NCI-H446 (cell line): ENCODE results near the gene CD19.

ENCODE experiments used
- DNase-seq, 2 experiments: peaks; one replicate each; lab custom pipeline; 2025; lab: John Stamatoyannopoulos, UW

CD19 gene

GRCh38 chr16:28982418-28982817, 50.6 kb downstream of the CD19 start:
- DNase-seq, result no peak

DNA sequence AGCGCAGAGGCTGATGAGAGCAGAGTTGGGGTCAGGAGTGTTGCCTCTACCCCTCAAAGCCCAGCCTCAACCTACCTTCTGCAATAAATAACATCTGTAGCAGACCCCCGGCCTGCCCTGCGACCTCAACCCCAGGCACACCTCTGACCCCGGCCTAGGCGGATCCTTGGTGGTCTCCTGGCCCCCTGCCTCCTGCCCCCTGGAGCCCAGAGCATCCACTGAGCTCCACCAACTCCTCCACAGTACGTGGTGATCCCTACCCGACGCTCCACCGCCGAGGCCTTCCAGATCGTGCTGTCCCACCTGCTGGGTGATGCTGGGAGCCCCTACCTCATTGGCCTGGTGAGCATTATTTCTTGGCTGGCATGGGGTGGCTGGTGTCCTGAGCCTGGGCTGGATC, 51.2 kb downstream of the CD19 start:
- DNase-seq, result no peak

GRCh38 chr16:28983644-28984043, 51.9 kb downstream of the CD19 start:
- DNase-seq, result no peak

- DNase-seq, result no peak
Measured at GRCh38 chr16:28984091-28984490, 52.3 kb downstream of the CD19 start.

DNA sequence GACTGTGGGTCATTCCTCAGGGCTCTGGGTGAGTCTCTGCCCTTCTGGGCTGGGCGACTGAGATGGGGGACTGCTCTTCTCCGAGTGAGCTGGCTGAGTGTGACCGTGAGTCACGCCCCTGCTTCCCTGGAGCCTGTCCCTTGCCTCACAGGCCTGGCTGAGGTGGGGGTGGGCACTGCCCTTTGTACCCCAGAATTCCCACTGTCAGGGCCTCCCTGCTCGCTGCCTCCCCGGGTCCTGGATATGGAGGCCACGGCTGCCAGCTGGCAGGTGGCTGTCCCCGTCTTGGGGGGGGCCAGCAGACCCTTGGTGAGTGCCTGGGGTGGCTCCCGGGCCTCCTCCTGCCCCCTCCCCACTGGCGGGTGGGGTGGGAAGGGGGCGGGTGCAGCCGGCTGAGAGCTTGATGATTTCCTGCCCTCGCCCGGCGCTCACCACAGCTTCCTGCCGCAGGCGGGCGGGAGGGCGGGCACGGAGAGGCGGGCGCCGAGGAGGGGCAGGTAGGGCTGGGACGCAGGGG, 52.9 kb downstream of the CD19 start, which contains the start of gene LAT:
Gene LAT, plus strand, starts transcription at position 434 of the 517 bp plus-strand sequence. CDS start 366 bp downstream, outside the sequence.
- no peak for DNase-seq

DNA sequence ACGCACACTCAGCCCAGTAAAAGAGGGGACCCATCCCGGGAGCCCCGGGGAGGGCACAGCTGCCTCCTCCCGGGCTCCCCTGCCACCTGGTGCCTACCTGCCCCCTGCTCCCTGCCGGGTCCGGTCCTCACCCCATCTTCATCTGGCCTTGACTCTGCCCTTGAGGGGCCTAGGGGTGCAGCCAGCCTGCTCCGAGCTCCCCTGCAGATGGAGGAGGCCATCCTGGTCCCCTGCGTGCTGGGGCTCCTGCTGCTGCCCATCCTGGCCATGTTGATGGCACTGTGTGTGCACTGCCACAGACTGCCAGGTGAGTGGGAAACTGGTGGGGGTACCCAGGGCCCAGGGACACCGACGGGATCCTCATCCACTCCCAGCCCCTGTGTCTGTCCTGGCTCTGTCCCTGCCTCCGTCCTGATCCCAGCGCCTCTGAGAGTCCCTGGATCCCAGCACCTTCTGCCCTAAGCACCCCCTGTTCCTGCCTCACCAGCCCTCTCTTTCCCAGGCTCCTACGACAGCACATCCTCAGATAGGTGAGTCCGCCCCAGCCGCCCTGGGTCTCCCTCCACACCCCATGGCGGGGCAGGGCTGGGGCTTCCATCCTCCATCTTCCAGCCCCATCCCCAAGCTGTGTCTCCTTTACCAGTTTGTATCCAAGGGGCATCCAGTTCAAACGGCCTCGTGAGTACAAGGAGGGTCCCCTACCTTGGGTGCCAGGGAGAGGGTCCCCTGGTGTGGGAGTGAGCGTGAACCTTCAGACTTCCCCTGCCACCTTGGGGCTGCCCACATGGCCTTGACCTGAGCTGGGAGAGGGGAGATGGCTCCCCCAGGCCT, 53.7 kb downstream of the CD19 start:
- no peak for DNase-seq

- no peak for DNase-seq
Measured at GRCh38 chr16:28986046-28986445, 54.3 kb downstream of the CD19 start.

GRCh38 chr16:28986492-28986891, 54.7 kb downstream of the CD19 start:
- DNase-seq, result no peak

DNA sequence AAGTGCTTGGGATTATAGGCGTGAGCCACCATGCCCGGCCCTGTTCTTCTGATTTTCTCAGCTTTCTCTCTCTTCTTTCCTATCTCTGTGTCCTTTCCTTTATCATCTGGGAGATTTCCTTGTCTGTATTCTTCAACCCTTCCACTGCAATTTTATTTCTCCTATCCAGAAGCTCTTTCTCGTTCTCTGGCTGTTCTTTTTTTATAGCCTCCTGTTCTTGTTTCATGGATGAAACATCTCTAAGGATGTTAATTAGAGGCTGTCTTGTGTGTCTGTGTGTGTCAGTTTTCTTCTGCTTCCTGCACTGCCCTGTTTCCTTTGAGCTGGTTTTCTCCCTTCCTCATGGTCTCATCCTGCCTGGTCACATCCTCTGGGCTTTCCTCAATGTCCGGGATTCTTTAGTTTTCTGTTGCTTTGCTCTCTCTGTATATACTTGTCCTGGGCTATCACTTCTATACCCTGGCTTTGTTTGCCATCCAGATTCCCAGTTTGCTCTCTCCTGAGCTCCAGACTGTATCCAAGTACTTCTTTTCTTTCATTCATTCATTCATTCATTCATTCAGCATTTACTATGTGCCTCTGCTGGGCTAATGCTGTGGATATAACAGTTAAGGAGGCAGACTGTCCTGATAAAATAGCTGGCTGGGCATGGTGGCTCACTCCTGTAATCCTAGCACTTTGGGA, 55.5 kb downstream of the CD19 start:
- DNase-seq, result no peak
